NCI-H146 treated with DMSO at 0.1 percent for 48 hours (cell line): ENCODE measurements around the gene MFSD2A.
"Not testable (repeated sequence)": the region's sequence is repeated elsewhere in the genome, so short reads cannot be mapped to it uniquely, and the experiment has no call there.

Experiments
- DNase-seq: peaks from one replicate; lab custom pipeline; 2025; ENCODE audit not compliant: unreplicated experiment; lab: John Stamatoyannopoulos, UW

MFSD2A gene

DNA sequence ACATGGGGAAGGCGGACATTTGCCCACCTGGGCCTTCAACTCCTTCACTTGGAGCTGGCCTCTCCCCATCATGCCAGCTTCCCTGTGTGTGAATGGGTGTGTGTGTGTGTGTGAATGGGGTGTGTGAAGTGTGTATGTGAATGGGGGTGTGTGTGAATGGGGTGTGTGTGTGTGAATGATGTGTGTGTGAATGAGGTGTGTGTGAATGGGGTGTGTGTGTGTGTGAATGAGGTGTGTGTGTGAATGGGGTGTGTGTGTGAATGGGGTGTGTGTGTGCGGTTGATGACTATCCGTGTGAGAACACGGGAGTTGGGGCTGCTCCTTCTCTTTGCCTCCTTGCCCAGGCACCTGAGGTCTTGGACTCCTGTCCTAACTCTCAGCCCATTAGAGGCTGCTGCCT lies 9.6 kb downstream of the MFSD2A start:
- no peak for DNase-seq

DNA sequence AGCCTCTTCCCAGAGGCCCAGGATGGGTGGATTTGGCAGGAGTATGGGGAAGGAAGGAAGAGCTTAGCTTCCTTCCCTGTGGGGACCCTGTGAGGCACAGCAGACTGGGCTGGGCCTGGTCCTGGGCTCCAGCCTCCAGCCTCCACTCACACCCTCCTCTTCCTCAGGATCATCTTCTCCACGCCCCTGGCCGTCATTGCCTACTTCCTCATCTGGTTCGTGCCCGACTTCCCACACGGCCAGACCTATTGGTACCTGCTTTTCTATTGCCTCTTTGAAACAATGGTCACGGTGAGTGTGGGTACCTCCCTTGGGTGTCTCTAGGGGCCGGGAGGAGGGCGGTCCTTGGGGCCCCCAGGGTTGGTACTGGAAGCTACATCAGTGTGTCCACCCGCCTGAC lies 10.1 kb downstream of the MFSD2A start:
- no peak for DNase-seq

DNA sequence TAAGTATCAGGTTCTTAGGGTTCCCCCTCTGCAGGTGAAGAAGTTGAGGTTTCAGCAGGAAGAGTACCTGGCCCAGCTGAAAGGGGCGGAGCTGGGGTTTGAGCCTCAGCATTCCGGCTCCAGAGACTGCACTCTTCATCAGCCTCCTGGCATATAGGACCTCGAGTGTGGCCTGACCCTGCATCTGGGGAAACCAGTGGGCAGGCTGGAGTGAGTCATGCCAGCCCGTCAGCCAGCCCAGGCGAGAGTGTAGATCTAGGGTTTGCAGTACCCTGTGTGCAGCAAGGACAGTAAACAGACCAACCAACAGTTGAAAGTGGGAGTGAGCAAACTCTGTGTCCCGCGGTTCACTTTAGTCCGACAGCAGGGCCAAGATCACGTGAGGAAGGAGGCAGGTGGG lies 14.1 kb downstream of the MFSD2A start:
- no peak for DNase-seq

DNA sequence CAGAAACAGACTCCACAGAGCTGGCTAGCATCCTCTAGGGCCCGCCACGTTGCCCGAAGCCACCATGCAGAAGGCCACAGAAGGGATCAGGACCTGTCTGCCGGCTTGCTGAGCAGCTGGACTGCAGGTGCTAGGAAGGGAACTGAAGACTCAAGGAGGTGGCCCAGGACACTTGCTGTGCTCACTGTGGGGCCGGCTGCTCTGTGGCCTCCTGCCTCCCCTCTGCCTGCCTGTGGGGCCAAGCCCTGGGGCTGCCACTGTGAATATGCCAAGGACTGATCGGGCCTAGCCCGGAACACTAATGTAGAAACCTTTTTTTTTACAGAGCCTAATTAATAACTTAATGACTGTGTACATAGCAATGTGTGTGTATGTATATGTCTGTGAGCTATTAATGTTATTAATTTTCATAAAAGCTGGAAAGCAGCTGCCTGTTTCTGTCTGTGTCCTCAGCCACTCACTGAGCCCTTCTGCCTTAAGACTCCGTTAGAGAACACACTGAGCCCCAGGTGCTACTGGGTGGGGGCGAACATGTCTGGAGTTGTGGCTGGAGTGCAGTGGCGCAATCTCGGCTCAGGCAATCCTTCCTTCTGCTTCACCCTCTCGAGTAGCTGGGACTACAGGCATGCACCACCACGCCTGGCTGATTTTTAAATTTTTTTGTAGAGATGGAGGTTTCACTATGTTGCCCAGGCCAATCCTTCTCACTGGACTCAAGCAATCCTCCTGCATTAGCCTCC lies 14.8 kb downstream of the MFSD2A start:
- no peak for DNase-seq

DNA sequence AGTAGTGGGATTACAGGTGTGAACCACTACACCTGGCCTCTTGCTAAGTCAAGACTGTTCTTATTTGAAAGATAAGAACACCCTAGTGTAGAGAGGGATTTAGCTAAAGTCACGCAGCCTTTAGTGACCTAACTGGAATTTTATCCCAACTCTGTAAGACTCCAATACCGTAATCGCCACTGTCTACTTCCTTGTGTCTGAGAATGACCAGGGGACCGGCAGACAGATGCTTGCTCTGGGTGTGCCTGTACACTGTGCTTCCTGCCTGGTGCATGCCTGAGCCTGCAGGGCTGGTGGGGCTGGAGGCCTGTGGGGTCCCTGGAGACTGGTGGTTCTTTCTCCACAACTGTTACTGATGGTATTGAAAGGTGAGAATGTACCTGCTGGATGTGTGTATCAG lies 15.3 kb downstream of the MFSD2A start:
- no peak for DNase-seq

DNA sequence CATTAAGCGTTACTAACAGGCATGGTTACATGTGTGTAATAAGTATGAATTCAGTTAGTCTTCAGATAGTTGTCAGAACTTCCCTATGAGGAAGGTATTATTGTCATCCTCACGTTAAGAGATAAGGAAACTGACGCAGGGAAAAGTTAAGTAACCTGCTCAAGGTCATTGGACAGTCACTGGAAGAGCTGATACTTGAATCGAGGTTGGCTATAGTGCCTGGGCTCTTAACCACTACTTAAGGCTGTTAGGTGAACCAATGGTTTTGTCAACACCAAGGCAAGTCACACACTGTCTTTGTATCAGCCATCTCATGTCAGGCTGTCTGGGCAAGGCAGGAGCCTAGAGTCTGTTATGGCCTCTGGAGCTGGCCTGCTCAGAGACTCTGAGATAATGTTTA lies 16.2 kb downstream of the MFSD2A start:
- no peak for DNase-seq

DNA sequence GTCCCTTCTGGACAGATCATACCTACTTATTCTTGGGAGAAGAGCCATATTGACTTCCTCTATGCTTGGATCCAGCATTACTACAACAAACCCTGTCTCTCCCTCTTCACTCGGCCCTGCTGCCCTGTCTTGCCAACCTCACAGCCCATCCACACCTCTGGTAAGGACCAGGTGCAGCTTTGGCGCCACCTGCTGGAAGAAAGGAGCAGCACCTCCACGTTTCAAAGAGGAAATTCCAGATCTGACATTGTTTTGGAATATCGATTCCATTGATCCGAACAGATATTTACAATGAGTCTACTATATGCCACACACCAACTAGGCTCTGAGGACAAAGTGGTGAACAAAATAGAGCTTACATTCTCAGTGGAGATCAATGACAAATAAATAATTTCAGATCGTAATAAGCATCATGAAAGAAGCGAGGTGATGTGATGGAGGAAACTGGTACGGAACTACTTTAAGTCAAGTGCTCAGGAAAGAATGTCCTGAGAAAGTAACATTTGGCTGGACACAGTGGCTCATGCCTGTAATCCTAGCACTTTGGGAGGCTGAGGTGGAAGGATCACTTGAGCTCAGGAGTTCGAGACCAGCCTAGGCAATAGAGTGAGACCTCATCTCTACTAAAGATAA lies 18.7 kb downstream of the MFSD2A start:
- DNase-seq = peak; percentile 5

DNA sequence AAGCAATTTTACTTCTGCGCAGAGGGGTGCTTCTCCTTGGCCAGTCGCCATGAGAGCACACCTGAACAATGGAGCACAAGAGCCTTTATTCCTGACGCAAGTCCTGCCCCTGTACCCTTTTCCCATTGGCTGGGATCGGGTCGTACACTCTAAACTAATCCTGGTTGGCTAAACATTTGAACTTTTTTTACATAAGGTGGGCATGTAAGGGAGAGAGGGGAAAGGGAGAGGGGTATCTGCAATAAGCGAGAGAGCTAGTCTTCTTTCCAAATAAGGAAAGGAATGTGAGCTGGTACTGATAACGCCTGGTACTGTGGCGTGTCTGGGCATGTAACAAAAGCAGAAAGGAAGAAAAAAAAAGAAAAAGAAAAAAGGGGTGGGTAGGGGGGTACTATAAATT lies 21.8 kb downstream of the MFSD2A start:
- peak; percentile 89 for DNase-seq

DNA sequence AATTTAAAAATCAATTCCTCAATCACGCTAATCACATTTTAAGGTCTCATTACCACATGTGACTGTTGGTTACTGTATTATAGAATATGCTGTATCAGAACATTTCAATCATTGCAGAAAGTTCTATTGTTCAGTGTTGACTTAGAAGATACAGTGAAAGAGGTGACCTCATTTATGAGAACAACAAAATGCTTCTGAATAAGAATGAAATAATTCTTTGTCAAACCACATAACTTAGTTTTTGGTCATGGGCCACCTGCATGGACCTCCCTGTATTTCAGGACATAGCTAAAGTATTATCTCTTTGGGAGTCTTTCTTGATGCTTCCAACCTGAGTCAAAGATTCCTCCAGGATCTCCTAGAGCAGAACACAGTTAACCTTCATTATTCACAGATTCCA lies 22.3 kb downstream of the MFSD2A start:
- no peak for DNase-seq

DNA sequence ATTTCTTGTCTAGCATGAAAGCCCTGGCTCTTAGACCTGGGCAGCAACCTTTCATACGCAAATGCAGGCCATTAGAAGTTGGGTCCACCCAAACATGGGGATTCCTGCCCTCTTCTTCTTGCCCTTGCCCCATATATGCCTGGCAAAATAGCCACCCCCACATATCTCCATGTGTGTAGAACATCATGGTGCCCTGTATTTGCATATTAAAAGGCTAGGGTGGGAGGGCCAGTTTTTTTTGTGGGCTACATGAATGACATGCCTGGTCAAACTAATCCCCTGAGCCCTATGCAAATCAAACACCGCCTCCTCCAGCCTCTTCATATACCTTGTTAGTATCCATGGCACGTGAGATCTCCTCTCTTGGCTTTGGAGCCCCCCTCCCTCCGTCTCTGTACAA lies 24.7 kb downstream of the MFSD2A start:
- no peak for DNase-seq

DNA sequence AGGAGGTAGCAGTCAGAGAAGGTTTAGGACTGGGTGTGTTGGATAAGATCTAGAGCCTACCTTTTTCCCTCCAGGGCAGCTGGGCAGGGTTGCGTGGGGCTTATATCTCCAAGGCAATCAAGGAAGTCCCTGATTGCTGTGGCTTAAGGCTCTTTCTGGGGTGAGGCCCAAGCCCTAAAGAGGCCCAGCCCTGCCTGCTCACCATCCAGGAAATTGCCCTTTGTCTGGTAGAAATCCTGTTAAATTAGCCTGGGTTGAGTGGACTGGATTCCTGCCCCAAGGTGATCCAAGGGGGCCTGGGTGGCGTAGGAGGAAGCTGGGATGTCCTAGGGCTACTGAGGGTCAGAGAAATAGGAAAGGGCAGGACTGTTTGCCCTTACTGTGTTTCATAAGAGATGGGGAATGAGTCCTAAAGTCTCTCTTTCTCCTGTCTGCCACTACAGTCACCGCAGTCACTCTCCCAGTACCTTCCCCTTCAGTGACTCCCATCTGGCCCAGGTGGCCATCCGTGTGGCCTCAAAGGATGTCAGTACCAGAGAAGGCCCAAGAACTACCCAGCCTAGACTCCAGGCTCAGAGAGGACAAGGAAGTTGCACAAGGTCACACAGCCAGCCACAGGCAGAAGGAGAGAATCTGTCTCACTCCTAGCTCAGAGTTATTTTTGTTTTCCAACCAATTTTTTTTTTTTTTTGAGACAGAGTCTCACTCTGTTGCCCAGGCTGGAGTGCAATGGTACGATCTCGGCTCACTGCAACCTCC lies 25.8 kb downstream of the MFSD2A start:
- DNase-seq = no peak

DNA sequence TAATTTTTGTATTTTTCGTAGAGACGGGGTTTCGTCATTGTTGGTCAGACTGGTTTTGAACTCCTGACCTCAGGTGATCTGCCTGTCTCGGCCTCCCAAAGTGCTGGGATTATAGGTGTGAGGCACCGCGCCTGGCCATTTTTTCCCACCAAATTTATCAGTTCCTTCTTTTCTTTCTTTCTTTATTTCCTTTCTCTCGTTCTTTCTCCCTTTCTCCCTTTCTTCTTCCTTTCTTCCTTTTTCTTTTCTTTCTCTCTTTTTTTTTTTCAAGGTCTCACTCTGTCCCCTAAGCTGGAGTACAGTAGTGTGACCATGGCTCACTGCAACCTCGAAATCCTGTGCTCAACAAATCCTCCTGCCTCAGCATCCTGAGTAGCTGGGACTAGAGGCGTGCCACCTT lies 26.4 kb downstream of the MFSD2A start:
- DNase-seq = no peak

DNA sequence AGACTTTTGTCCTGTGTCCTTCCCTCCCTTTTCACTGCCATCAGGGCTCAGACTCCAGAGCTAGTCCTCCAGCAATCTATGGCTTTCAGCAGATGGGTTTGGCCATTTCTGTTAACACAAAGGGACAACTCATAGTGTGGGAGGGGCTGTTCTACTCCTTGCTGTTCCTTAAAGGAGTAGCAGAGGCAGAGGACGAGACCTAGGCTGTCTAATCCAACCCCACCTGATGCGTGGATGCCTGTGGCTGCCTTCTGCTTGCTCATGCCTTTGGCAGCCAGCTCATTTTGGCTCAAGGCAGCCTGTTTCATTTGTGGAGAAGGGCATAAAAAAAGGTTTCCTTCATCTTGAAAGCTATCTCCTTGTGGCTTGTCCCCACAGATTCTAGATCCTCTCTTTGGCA lies 27.0 kb downstream of the MFSD2A start:
- no peak for DNase-seq

DNA sequence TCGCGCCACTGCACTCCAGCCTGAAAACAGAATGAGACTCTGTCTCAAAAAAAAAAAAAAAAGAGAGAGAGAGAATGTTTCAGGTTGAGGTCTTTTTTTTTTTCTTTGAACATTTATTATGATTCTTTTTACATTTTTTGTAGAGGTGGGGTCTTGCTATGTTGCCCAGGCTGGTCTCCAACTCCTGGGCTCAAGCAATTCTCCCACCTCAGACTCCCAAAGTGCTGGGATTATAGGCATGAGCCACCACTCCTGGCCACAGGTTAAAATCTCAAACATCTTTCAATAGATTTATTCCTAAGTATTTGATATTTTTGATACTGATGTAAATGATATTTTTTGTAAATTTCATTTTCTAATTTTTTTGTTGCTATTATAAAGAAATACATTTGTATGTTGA lies 29.5 kb downstream of the MFSD2A start:
- DNase-seq = not testable (repeated sequence)

DNA sequence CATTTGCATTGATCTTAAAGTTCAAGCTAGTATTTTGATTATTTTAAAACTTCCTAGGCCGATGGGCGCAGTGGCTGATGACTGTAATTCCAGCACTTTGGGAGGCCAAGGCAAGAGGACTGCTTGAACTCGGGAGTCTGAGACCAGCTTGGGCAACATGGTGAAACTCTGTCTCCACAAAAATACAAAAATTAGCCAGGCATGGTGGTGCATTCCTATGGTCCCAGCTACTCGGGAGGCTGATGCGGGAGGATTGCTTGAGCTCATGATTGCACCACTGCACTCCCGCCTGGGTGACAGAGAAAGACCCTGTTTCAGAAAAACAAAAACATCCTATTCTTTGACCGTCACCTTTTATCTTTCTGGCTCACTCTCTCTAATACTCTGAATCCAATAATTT lies 30.0 kb downstream of the MFSD2A start:
- DNase-seq = no peak

DNA sequence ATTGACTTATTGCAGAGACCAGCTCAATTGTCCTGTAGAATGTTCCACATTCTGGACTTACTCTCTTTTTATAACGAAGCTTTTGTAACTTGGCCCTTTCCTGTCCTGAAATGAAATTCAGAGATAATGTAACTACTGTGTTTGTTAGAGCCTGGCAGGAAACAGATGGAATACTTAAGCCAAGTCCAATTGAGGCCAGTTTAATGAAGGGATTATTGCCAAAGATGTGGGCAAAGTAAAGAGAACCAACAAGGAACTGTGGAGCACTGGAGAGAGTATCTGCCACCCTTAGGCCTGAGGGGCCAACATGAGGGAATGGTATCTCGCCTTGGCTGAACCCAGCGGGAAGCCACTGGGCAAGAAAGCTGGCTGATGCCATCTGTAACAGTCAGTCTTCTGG lies 32.9 kb downstream of the MFSD2A start:
- no peak for DNase-seq

DNA sequence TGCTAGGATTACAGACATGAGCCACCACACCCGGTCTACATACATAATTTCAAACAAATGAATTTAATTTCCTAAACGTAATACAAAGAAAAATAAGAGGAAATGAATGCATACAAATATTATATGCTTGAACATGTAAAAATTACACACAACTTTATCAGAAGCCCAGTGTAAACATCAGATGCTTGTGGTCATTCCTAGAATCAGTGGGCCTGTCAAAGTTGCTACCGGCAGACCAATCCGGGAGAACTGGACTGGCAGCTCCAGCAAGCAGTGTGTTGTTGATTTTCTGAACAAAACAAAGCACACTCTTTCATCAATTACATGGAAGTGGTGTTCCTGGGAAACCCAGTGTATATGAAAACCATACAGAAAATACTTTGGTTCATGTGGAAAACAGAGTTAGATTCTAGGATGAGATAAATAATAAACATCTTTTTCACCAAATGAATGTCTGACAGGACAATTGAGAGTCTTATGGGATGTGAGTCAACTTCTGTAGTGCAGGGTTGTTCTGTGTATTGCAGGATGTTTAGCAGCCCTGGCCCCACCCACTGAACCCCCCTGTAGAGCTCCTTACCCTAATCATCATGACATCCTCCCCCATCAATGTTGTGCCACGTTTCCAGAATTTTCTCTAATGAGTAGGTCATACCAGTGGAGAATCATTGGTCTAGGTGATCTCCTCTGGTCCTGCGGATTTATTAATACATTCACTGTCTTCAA lies 33.8 kb downstream of the MFSD2A start:
- DNase-seq = no peak

DNA sequence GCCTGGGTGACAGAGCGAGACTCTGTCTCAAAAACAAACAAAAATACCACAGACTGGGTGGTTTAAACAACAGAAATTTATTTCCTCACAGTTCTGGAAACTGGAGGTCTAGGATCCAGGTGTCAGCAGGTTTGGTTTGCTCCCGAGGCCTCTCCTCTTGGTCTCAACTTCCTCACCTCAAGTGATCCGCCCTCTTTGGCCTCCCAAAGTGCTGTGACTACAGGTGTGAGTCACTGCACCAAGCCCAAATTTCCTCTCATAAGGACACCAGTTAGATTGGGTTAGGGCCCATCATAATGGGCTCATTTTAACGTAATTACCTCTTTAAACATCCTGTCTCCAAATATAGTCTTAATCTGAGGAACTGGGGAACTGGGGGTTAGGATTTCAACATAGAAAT lies 35.5 kb downstream of the MFSD2A start:
- DNase-seq = no peak

DNA sequence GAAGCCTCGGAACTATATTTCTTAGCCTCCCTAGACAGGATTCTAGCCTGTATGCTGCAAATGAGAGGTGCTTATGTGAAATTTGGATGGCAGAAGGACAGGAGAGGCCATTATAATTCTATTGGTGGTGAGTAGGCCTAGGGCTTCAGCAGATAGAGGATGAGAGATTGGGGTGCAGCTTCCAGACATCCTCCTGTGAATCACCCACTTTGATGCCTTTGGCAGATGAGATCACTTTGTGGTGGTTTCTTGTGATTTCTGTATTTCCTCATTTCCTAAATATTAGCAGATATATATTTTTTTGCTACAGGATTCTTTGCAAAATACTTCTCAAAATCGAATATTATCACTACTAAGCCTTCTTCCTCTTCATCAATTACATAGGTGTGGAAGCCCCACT lies 37.3 kb downstream of the MFSD2A start:
- DNase-seq = no peak

DNA sequence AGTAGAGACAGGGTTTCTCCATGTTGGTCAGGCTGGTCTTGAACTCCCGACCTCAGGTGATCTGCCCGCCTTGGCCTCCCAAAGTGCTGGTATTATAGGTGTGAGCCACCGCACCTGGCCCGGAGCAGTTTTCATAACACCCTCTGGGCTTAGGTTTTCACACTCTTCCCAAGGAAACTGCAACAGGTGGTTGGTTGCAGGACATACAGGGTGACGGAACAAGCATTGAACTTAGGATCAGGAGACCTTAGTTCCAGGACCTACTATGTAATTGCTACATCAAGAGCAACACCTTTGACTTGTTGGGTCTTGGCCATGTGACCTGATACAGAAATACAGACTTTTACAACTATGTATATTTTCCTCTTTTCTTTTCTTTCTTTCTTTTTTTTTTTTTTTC lies 37.9 kb downstream of the MFSD2A start:
- DNase-seq = no peak

DNA sequence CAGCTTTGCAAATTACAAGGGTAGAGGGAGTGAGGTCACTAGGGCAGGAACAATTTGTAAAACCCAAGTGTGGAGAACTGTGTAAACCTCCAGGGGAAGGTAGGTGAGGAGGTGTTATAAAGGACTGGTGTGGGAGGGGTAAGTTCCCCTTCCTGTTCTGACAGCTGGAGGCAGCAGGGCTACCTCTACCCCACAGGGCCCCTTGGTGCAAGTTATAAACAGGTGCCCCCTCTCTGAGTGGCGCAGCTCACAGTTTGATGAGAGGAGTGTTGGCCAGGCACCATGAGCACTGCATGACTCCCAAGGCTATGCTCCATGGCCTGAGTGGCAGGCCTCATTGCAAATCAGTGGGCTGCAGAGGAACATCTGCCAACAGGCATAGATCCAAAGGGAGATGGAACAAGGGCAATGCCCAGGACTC lies 41.0 kb downstream of the MFSD2A start:
- DNase-seq = no peak
